K562 (cell line): ENCODE results near the gene EIF2S1. TPM values are rescaled to one million over a fixed set of nuclear protein-coding genes. Genes with fewer than 3 reads are reported as not detected.
A peak's percentile ranks its signal among the peaks of the same experiment; 100 is the strongest.

Experiments used
- BHLHE40 ChIP-seq: IDR thresholded peaks from 2 replicates; pipeline ENCODE4 v1.6.1; 2011; ENCODE audit warnings: low read length, improper control_type of control experiment
- EP400 ChIP-seq: fragments of 450-650 bp; IDR thresholded peaks from 2 replicates; pipeline ENCODE4 v1.6.1; 2017; ENCODE audit warnings: antibody characterized with exemption, mild to moderate bottlenecking, moderate library complexity
- ETS1 ChIP-seq: conservative IDR thresholded peaks from 2 replicates; pipeline ENCODE4 v1.6.1; 2011; ENCODE audit warnings: low read depth, mild to moderate bottlenecking, low read length; ENCODE audit not compliant: control insufficient read depth
- GABPB1 ChIP-seq: sonication (generic); formaldehyde crosslinking; IDR thresholded peaks from 2 replicates; pipeline ENCODE4 v1.8.0; 2022; ENCODE audit warnings: mild to moderate bottlenecking, missing genetic modification reagents
- MAFG ChIP-seq: fragments of 450-650 bp; conservative IDR thresholded peaks from 2 replicates; pipeline ENCODE4 v1.6.1; 2016; ENCODE audit warnings: missing genetic modification characterization, missing compliant biosample characterization
- NFIX ChIP-seq: fragments of 250-450 bp; sonication (Bioruptor Pico); IDR thresholded peaks from 2 replicates; pipeline ENCODE4 v1.4.0; 2020; ENCODE audit warnings: low read depth, mild to moderate bottlenecking, moderate library complexity
- NFYB ChIP-seq: IDR thresholded peaks from 2 replicates; pipeline ENCODE4 v1.6.1; 2011; ENCODE audit warnings: mild to moderate bottlenecking, moderate library complexity; ENCODE audit not compliant: insufficient read length; ENCODE audit errors: extremely low read depth
- PTTG1 ChIP-seq: fragments of 450-650 bp; IDR thresholded peaks from 2 replicates; pipeline ENCODE4 v1.6.1; 2016; ENCODE audit warnings: low read depth, mild to moderate bottlenecking, missing genetic modification characterization, missing compliant biosample characterization
- RBM34 ChIP-seq: fragments of 200-400 bp; formaldehyde crosslinking; IDR thresholded peaks from 2 replicates; pipeline ENCODE4 v1.6.1; 2018; ENCODE audit warnings: low read length, borderline replicate concordance; ENCODE audit not compliant: insufficient read depth
- SMAD4 ChIP-seq: fragments of 250-450 bp; sonication (Bioruptor Pico); conservative IDR thresholded peaks from 2 replicates; pipeline ENCODE4 v1.8.0; 2021; ENCODE audit warnings: inconsistent platforms, mild to moderate bottlenecking, moderate library complexity
- SMARCE1 ChIP-seq: fragments of 450-650 bp; IDR thresholded peaks from 2 replicates; pipeline ENCODE4 v1.7.1; 2016; ENCODE audit warnings: mild to moderate bottlenecking
- TFAP4 ChIP-seq: sonication (generic); formaldehyde crosslinking; IDR thresholded peaks from 2 replicates; pipeline ENCODE4 v1.8.0; 2022; ENCODE audit warnings: missing genetic modification reagents, mild to moderate bottlenecking, moderate library complexity, borderline replicate concordance
- XRCC5 ChIP-seq: fragments of 200-400 bp; formaldehyde crosslinking; IDR thresholded peaks from 2 replicates; pipeline ENCODE4 v1.6.1; 2017; ENCODE audit warnings: low read depth, mild to moderate bottlenecking, low read length
- ZBTB7A ChIP-seq: IDR thresholded peaks from 2 replicates; pipeline ENCODE4 v1.6.1; 2011; ENCODE audit warnings: low read depth, mild to moderate bottlenecking, low read length, moderate library complexity, borderline replicate concordance; ENCODE audit not compliant: control insufficient read depth
- ZFPM2 ChIP-seq: fragments of 250-450 bp; sonication (Bioruptor Pico); IDR thresholded peaks from 2 replicates; pipeline ENCODE4 v1.5.1; 2022; ENCODE audit warnings: mild to moderate bottlenecking
- ZNF124 ChIP-seq: sonication (generic); formaldehyde crosslinking; IDR thresholded peaks from 2 replicates; pipeline ENCODE4 v1.8.1; 2022; ENCODE audit warnings: missing genetic modification reagents
- ZNF134 ChIP-seq: fragments of 250-450 bp; sonication (Bioruptor Pico); conservative IDR thresholded peaks from 2 replicates; pipeline ENCODE4 v1.4.0; 2020
- ZNF589 ChIP-seq: fragments of 200-800 bp; sonication (Bioruptor generic); IDR thresholded peaks from 2 replicates; pipeline ENCODE4 v1.6.1; 2016; ENCODE audit warnings: low read depth, missing genetic modification characterization, missing compliant biosample characterization
- ZNF75A ChIP-seq: fragments of 450-650 bp; formaldehyde crosslinking; IDR thresholded peaks from 2 replicates; pipeline ENCODE4 v1.4.0; 2020; ENCODE audit warnings: mild to moderate bottlenecking
- ZNF780A ChIP-seq: fragments of 250-450 bp; sonication (Bioruptor Pico); IDR thresholded peaks from 2 replicates; pipeline ENCODE4 v1.5.0; 2021; ENCODE audit warnings: mild to moderate bottlenecking
- ZNF79 ChIP-seq: fragments of 250-450 bp; sonication (Bioruptor Pico); IDR thresholded peaks from 2 replicates; pipeline ENCODE4 v1.4.0; 2020; ENCODE audit warnings: low read depth, mild to moderate bottlenecking, moderate library complexity
- polyA plus RNA-seq, 8 experiments: library from polyadenylated mRNA; depleted of rRNA in 4 of 8; stranded (reverse) in 5 of 8; unstranded in 3 of 8; fragments of >200 nt; fragmentation: Nextera tagmentation in 2 of 8; fragmentation: Illumina TruSeq in 1 of 8; extraction: Ambion mirVana in 2 of 8; extraction: Trizol in 1 of 8; gene quantifications; 2 replicates each; pipeline versions ENCODE4 v1.2.1 to v1.2.3, GENCODE V29; 2011 to 2014; ENCODE audit warnings: inconsistent platforms in 1 of 8, missing spikeins in 1 of 8
- total RNA-seq, 7 experiments: library from RNA; depleted of rRNA in 6 of 7; stranded (reverse); fragments of >200 nt in 6 of 7; fragmentation: Illumina TruSeq in 2 of 7; extraction: Trizol in 2 of 7; gene quantifications; 2 replicates each; pipeline versions ENCODE4 v1.2.1 to v1.2.3, GENCODE V29; 2011 to 2021; ENCODE audit warnings: low replicate concordance in 1 of 7
- TF ChIP-seq, protein P1 (sequence below), 2 experiments: IDR thresholded peaks; 2 replicates each; pipeline ENCODE4 v1.6.1; 2012; ENCODE audit warnings: improper control_type of control experiment in 2 of 2, low read depth in 2 of 2, low read length in 2 of 2, borderline replicate concordance in 1 of 2
- TF ChIP-seq, protein P2 (sequence below), 2 experiments: IDR thresholded peaks; 2 replicates each; pipeline ENCODE4 v1.6.1; 2011; ENCODE audit warnings: borderline replicate concordance in 1 of 2, control low read depth in 1 of 2, low read depth in 1 of 2, low read length in 1 of 2, mild to moderate bottlenecking in 1 of 2, mixed read lengths in 1 of 2, moderate library complexity in 1 of 2; ENCODE audit not compliant: insufficient read depth in 1 of 2, insufficient read length in 1 of 2, poor library complexity in 1 of 2, severe bottlenecking in 1 of 2; ENCODE audit errors: extremely low read depth in 1 of 2

EIF2S1 gene
- total and polyA plus RNA-seq, 9 of the 15 experiments (the other 6 are each of a cell fraction or from before 2014, with no cell fraction given): 216 to 1,018 (median 332) TPM

GRCh38 chr14:67410313-67410712 is 50.2 kb downstream of the EIF2S1 start (continued):
- TF ChIP-seq, protein P1, sequence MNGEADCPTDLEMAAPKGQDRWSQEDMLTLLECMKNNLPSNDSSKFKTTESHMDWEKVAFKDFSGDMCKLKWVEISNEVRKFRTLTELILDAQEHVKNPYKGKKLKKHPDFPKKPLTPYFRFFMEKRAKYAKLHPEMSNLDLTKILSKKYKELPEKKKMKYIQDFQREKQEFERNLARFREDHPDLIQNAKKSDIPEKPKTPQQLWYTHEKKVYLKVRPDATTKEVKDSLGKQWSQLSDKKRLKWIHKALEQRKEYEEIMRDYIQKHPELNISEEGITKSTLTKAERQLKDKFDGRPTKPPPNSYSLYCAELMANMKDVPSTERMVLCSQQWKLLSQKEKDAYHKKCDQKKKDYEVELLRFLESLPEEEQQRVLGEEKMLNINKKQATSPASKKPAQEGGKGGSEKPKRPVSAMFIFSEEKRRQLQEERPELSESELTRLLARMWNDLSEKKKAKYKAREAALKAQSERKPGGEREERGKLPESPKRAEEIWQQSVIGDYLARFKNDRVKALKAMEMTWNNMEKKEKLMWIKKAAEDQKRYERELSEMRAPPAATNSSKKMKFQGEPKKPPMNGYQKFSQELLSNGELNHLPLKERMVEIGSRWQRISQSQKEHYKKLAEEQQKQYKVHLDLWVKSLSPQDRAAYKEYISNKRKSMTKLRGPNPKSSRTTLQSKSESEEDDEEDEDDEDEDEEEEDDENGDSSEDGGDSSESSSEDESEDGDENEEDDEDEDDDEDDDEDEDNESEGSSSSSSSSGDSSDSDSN (IDR thresholded peaks at IDR 0.05; ENCODE audit: borderline replicate concordance in 1 of 2, low read depth in 2 of 2, low read length in 2 of 2): no peak
- TF ChIP-seq EP400 (0 out of 2 replicates have a peak, but pooled peaks have one; percentile 39), NFYB (peak; percentile 18), ZNF75A (no peak), XRCC5 (no peak), GABPB1 (CRISPR knock-in tag) (no peak), SMAD4 (CRISPR knock-in tag) (no peak), NFIX (CRISPR knock-in tag) (no peak), MAFG (tag) (no peak), ZNF589 (no peak), TFAP4 (CRISPR knock-in tag) (peak; percentile 34; the same call in 1 of the 2 replicates), ZFPM2 (CRISPR knock-in tag) (no peak), PTTG1 (tag) (no peak), ETS1 (no peak), BHLHE40 (no peak), ZNF124 (no peak), ZNF79 (CRISPR knock-in tag) (no peak), ZNF780A (no peak), ZNF134 (CRISPR knock-in tag) (no peak), RBM34 (no peak), ZBTB7A (no peak), SMARCE1 (no peak)
- TF ChIP-seq, protein P2, sequence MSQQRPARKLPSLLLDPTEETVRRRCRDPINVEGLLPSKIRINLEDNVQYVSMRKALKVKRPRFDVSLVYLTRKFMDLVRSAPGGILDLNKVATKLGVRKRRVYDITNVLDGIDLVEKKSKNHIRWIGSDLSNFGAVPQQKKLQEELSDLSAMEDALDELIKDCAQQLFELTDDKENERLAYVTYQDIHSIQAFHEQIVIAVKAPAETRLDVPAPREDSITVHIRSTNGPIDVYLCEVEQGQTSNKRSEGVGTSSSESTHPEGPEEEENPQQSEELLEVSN (IDR thresholded peaks at IDR 0.05; ENCODE audit: borderline replicate concordance in 1 of 2, extremely low read depth in 1 of 2, insufficient read depth in 1 of 2, insufficient read length in 1 of 2, low read depth in 1 of 2, low read length in 1 of 2, poor library complexity in 1 of 2, severe bottlenecking in 1 of 2): peak in 1 of 2 experiments; percentile 22
